ENCODE results near the gene MYADML2. TPM values are rescaled to one million over a fixed set of nuclear protein-coding genes. Genes with fewer than 3 reads are reported as not detected.
A peak's percentile ranks its signal among the peaks of the same experiment; 100 is the strongest.

Gene MYADML2
- total RNA-seq, 1 experiment from 2014 or later = not detected

- intact Hi-C loops (cut with micrococcal nuclease; ENCODE audit: unreplicated experiment) = no loop called here
- no peak for DNase-seq (ENCODE audit: low spot score)
- Histone ChIP-seq H3K27ac (ENCODE audit: low read depth, low read length, poor library complexity, severe bottlenecking) (no peak overlapping the region), H3K9me3 (ENCODE audit: low read depth, low read length, poor library complexity, severe bottlenecking) (no peaks in the 10 kb centered on the region), H3K36me3 (ENCODE audit: insufficient read depth, low read length, poor library complexity, severe bottlenecking) (no peaks in the 10 kb centered on the region), H3K4me1 (ENCODE audit: insufficient read depth, low read length, poor library complexity, severe bottlenecking) (peaks cover 7% of the 10 kb centered on the region), H3K4me3 (ENCODE audit: low read depth, low read length, poor library complexity, severe bottlenecking) (no peak overlapping the region), H3K27me3 (replicated peaks; ENCODE audit: insufficient read depth, low read depth, low read length, poor library complexity) (peaks cover 35% of the 10 kb centered on the region)
- ChIA-PET CTCF (interaction anchor here (0.6 to 0.7 kb wide), 2 partner anchors 58 to 280 kb away, joined by 5 to 6 read pairs; partner anchors contain the start of genes ARL16 and HGS), POLR2A (ENCODE audit: low non-redundant PET) (no interaction called here)
- TF ChIP-seq CTCF (conservative IDR thresholded peaks at IDR 0.05; ENCODE audit: low read depth, low read length) (no peak), EZH2 (IDR thresholded peaks at IDR 0.05; ENCODE audit: borderline replicate concordance, low read depth, low read length, poor library complexity, severe bottlenecking) (no peak)
- BruUV-seq (replicated peaks) = no TSS peak
Measured at GRCh38 chr17:81964081-81964849, 17.2 kb upstream of the MYADML2 start.

- Histone ChIP-seq H3K4me1 (ENCODE audit: insufficient read depth, low read length, poor library complexity, severe bottlenecking) (peaks cover 4% of the 10 kb centered on the region), H3K4me3 (ENCODE audit: low read depth, low read length, poor library complexity, severe bottlenecking) (no peak overlapping the region), H3K27me3 (replicated peaks; ENCODE audit: insufficient read depth, low read depth, low read length, poor library complexity) (peaks cover 48% of the 10 kb centered on the region), H3K36me3 (ENCODE audit: insufficient read depth, low read length, poor library complexity, severe bottlenecking) (no peaks in the 10 kb centered on the region), H3K27ac (ENCODE audit: low read depth, low read length, poor library complexity, severe bottlenecking) (no peak overlapping the region), H3K9me3 (ENCODE audit: low read depth, low read length, poor library complexity, severe bottlenecking) (no peaks in the 10 kb centered on the region)
- no peak for TF ChIP-seq CTCF (conservative IDR thresholded peaks at IDR 0.05; ENCODE audit: low read depth, low read length)
- peak; percentile 10 for TF ChIP-seq EZH2 (IDR thresholded peaks at IDR 0.05; ENCODE audit: borderline replicate concordance, low read depth, low read length, poor library complexity, severe bottlenecking)
- ChIA-PET CTCF (no interaction called here), POLR2A (ENCODE audit: low non-redundant PET) (no interaction called here)
- no peak for DNase-seq (ENCODE audit: low spot score)
- no TSS peak for BruUV-seq (replicated peaks)
- intact Hi-C loops (cut with micrococcal nuclease; ENCODE audit: unreplicated experiment) = no loop called here
Measured at GRCh38 chr17:81962499-81963441, 15.7 kb upstream of the MYADML2 start.

- H3K27me3 ChIP-seq (replicated peaks; ENCODE audit: insufficient read depth, low read depth, low read length, poor library complexity) = peaks cover 48% of the 10 kb centered on the region
- CTCF ChIA-PET = no interaction called here
- H3K27ac ChIP-seq (ENCODE audit: low read depth, low read length, poor library complexity, severe bottlenecking) = no peak overlapping the region
- BruUV-seq (replicated peaks) = no TSS peak
- POLR2A ChIA-PET (ENCODE audit: low non-redundant PET) = no interaction called here
- no peaks in the 10 kb centered on the region for H3K36me3 ChIP-seq (ENCODE audit: insufficient read depth, low read length, poor library complexity, severe bottlenecking)
- intact Hi-C loops (cut with micrococcal nuclease; ENCODE audit: unreplicated experiment) = no loop called here
- peak; percentile 76 for TF ChIP-seq EZH2 (IDR thresholded peaks at IDR 0.05; ENCODE audit: borderline replicate concordance, low read depth, low read length, poor library complexity, severe bottlenecking)
- no peak for TF ChIP-seq CTCF (conservative IDR thresholded peaks at IDR 0.05; ENCODE audit: low read depth, low read length)
- H3K9me3 ChIP-seq (ENCODE audit: low read depth, low read length, poor library complexity, severe bottlenecking) = no peaks in the 10 kb centered on the region
- H3K4me1 ChIP-seq (ENCODE audit: insufficient read depth, low read length, poor library complexity, severe bottlenecking) = no peaks in the 10 kb centered on the region
- no peak overlapping the region for H3K4me3 ChIP-seq (ENCODE audit: low read depth, low read length, poor library complexity, severe bottlenecking)
- no peak for DNase-seq (ENCODE audit: low spot score)
Measured at GRCh38 chr17:81961521-81962498, 14.8 kb upstream of the MYADML2 start.
